ENCODE data around the gene PPP1R8.

PPP1R8 gene

DNA sequence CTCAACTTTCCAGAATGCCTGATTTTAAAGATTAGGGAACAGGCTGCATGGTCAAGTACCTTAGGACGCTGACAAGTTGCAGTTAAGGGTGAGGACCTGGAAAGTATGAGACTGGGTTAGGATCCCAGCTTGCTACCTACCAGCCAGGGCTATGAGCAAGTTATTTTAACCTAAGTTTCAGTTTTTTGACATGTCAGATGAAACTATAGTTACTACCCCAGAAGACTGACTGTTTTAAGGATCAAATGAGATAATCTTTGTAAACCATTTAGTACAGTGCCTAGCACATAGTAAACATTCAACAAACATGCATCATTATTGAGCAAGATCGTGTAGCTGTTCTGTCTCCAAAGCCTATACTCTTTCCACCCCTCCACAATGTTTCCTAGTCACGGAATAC lies 56.2 kb downstream of the PPP1R8 start:
- ChIA-PET CTCF (no interaction called here), POLR2A (no interaction called here)
- no peak for TF ChIP-seq FOXA1 (IDR thresholded peaks at IDR 0.05)
- TF ChIP-seq FOXK2 (IDR thresholded peaks at IDR 0.05), result no peak
- no peak for DNase-seq (ENCODE audit: extremely low spot score)

DNA sequence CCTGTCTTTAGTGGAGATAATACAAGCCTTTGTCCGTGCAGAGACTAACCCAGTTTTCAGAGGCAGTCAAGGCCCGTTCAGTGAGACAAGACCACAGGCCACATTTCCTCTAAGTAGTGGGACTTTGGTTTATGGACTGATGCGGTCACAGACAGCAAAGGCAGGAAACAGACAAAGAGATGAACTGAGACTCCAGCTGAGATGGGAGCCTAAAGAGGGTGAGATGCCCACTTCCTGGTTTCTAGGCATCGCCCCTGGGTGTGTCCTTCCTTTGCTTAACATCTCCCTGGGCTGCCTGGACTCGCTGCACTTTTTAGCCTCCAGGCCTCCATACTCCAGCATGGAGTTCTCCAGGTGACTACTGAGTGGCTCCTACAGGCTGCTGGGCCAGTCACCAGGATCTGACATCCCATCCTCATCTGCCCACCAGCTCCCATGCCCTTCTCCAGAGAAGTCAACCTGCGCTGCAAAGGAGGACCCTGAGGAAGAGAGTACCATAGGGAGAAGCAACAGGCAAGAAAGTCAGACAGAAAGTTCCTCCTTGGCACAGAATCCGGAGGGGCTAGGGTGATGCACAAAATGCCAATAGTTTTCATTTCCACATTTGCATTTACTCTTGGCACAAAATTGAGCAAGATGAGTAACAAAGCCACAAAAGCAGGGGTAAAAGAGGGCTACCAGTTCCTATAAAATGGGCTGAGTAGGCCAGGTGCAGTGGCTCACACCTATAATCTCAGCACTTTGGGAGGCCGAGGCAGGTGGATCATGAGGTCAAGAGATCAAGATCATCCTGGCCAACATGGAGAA lies 56.8 kb downstream of the PPP1R8 start:
- POLR2A ChIA-PET, result no interaction called here
- DNase-seq (ENCODE audit: extremely low spot score), result no peak
- TF ChIP-seq L3MBTL2 (conservative IDR thresholded peaks at IDR 0.05) (no peak), FOXM1 (IDR thresholded peaks at IDR 0.05; ENCODE audit: borderline replicate concordance) (no peak), NFRKB (IDR thresholded peaks at IDR 0.05) (no peak), ZNF384 (IDR thresholded peaks at IDR 0.05) (no peak), ELF4 (IDR thresholded peaks at IDR 0.05) (no peak), FOXA1 (IDR thresholded peaks at IDR 0.05) (no peak), ARNT (IDR thresholded peaks at IDR 0.05) (no peak), FOXK2 (IDR thresholded peaks at IDR 0.05) (no peak), BHLHE40 (IDR thresholded peaks at IDR 0.05; ENCODE audit: borderline replicate concordance) (no peak), HDGF (IDR thresholded peaks at IDR 0.05; ENCODE audit: borderline replicate concordance) (no peak), LEF1 (IDR thresholded peaks at IDR 0.05; ENCODE audit: borderline replicate concordance) (no peak), TARDBP (IDR thresholded peaks at IDR 0.05) (no peak), CTBP1 (IDR thresholded peaks at IDR 0.05; ENCODE audit: borderline replicate concordance) (no peak), SUZ12 (IDR thresholded peaks at IDR 0.05) (no peak), SP1 (IDR thresholded peaks at IDR 0.05) (no peak)
- TF ChIP-seq, protein P1, sequence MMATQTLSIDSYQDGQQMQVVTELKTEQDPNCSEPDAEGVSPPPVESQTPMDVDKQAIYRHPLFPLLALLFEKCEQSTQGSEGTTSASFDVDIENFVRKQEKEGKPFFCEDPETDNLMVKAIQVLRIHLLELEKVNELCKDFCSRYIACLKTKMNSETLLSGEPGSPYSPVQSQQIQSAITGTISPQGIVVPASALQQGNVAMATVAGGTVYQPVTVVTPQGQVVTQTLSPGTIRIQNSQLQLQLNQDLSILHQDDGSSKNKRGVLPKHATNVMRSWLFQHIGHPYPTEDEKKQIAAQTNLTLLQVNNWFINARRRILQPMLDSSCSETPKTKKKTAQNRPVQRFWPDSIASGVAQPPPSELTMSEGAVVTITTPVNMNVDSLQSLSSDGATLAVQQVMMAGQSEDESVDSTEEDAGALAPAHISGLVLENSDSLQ (IDR thresholded peaks at IDR 0.05), result no peak
- CTCF ChIA-PET, result no interaction called here

DNA sequence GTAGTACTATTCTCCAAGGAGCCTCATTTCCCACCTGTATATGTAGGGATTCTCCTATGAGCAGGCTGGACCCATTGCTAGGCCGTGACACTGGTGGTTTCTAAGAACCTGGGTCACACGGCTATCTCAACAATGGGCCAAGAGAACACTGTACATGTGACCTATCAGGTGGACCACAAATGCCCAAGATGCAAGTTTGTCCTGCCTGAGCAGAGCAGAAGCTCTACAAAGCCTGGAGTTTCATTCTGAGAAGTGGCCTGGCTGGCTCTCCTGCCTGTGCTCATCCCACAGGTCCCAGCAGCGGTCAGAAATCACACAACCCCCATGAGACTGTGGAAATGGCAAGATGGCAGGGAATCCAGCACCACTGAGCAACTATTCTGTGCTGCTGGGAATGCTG lies 58.9 kb downstream of the PPP1R8 start:
- no peak for TF ChIP-seq SP1 (IDR thresholded peaks at IDR 0.05)
- no peak for TF ChIP-seq CTBP1 (IDR thresholded peaks at IDR 0.05; ENCODE audit: borderline replicate concordance)
- TF ChIP-seq NFRKB (IDR thresholded peaks at IDR 0.05), result no peak
- no peak for TF ChIP-seq ARNT (IDR thresholded peaks at IDR 0.05)
- TF ChIP-seq L3MBTL2 (conservative IDR thresholded peaks at IDR 0.05), result no peak
- TF ChIP-seq BHLHE40 (IDR thresholded peaks at IDR 0.05; ENCODE audit: borderline replicate concordance), result no peak
- no peak for TF ChIP-seq FOXA1 (IDR thresholded peaks at IDR 0.05)
- no peak for TF ChIP-seq TARDBP (IDR thresholded peaks at IDR 0.05)
- TF ChIP-seq ELF4 (IDR thresholded peaks at IDR 0.05), result no peak
- no peak for TF ChIP-seq FOXM1 (IDR thresholded peaks at IDR 0.05; ENCODE audit: borderline replicate concordance)
- TF ChIP-seq, protein P1 (IDR thresholded peaks at IDR 0.05), result no peak
- no peak for TF ChIP-seq HDGF (IDR thresholded peaks at IDR 0.05; ENCODE audit: borderline replicate concordance)
- no peak for TF ChIP-seq ZNF384 (IDR thresholded peaks at IDR 0.05)
- no peak for TF ChIP-seq FOXK2 (IDR thresholded peaks at IDR 0.05)
- TF ChIP-seq LEF1 (IDR thresholded peaks at IDR 0.05; ENCODE audit: borderline replicate concordance), result no peak
- ChIA-PET CTCF (no interaction called here), POLR2A (no interaction called here)
- no peak for DNase-seq (ENCODE audit: extremely low spot score)

DNA sequence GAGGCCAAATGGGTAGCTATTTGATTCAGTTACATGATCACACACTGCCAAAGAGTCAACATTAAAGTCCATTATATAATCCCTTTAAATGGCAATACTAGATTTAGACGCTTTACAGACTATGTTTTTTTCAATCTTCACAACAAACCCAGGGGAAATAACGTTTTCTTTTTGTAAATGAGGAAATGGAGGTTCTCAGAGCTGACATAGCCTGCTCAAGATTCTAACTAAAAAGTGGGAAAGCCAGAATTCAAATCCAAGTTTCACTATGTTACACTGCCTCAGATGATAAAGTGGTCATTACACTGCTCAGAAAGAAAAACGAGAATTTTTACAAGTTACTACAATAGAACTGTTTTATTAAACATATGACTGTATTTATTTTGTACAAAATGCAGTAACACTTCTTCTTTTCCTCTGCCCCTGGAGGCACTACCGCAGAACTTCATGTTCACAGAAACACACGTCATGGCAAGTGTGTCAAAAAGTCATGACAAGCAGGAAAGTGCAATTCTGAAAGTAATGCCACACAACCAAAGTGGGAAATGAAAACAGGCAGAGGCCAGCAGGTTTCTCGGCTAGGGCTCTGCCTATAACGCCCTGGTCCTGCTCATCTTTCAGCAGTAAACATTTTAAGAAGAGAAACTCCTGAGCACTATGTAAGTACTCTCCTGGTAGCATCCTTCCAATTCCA lies 60.8 kb downstream of the PPP1R8 start:
- ChIA-PET POLR2A (no interaction called here), CTCF (interaction anchor here (0.6 to 1.1 kb wide), 2 partner anchors 9 to 49 kb away, joined by 3 to 6 read pairs; no protein-coding TSS in a partner anchor)
- TF ChIP-seq TARDBP (IDR thresholded peaks at IDR 0.05), result no peak
- TF ChIP-seq L3MBTL2 (conservative IDR thresholded peaks at IDR 0.05), result no peak
- no peak for TF ChIP-seq SP1 (IDR thresholded peaks at IDR 0.05)
- TF ChIP-seq FOXM1 (IDR thresholded peaks at IDR 0.05; ENCODE audit: borderline replicate concordance), result no peak
- no peak for TF ChIP-seq ZNF384 (IDR thresholded peaks at IDR 0.05)
- no peak for TF ChIP-seq SUZ12 (IDR thresholded peaks at IDR 0.05)
- no peak for TF ChIP-seq FOXK2 (IDR thresholded peaks at IDR 0.05)
- DNase-seq (ENCODE audit: extremely low spot score), result no peak

DNA sequence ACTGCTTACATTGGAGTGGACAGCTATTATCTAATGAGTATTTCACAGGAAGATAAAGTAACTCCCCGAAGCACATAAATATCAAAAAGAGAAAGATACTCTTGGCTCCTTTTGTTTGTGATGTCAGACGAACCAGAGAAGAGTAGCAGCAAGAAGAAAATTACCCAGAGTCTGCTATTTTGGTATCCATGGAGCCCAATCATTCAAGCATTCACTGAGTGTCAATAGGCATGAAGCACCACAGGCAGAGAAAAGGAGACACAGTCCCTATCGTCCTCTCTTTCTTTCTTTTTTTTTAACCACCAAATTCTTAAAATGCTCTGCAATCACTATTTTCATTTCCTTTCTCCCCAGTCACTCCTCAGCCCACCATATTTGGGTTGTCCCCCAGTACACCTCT lies 63.9 kb downstream of the PPP1R8 start:
- CTCF ChIA-PET, result no interaction called here
- no peak for DNase-seq (ENCODE audit: extremely low spot score)
- no peak for TF ChIP-seq L3MBTL2 (conservative IDR thresholded peaks at IDR 0.05)
- no peak for TF ChIP-seq LEF1 (IDR thresholded peaks at IDR 0.05; ENCODE audit: borderline replicate concordance)
- no peak for TF ChIP-seq CTBP1 (IDR thresholded peaks at IDR 0.05; ENCODE audit: borderline replicate concordance)
- no peak for TF ChIP-seq TARDBP (IDR thresholded peaks at IDR 0.05)
- no peak for TF ChIP-seq FOXA1 (IDR thresholded peaks at IDR 0.05)
- TF ChIP-seq ZNF384 (IDR thresholded peaks at IDR 0.05), result no peak
- TF ChIP-seq ARNT (IDR thresholded peaks at IDR 0.05), result no peak
- TF ChIP-seq FOXM1 (IDR thresholded peaks at IDR 0.05; ENCODE audit: borderline replicate concordance), result no peak
- no peak for TF ChIP-seq ELF4 (IDR thresholded peaks at IDR 0.05)
- no peak for TF ChIP-seq NFRKB (IDR thresholded peaks at IDR 0.05)
- no peak for TF ChIP-seq SUZ12 (IDR thresholded peaks at IDR 0.05)
- no peak for TF ChIP-seq HDGF (IDR thresholded peaks at IDR 0.05; ENCODE audit: borderline replicate concordance)
- TF ChIP-seq BHLHE40 (IDR thresholded peaks at IDR 0.05; ENCODE audit: borderline replicate concordance), result no peak
- no peak for TF ChIP-seq SP1 (IDR thresholded peaks at IDR 0.05)
- TF ChIP-seq, protein P1 (IDR thresholded peaks at IDR 0.05), result no peak
- no peak for TF ChIP-seq FOXK2 (IDR thresholded peaks at IDR 0.05)
- POLR2A ChIA-PET, result no interaction called here
